ENCODE results near the gene YTHDC2.

DNA sequence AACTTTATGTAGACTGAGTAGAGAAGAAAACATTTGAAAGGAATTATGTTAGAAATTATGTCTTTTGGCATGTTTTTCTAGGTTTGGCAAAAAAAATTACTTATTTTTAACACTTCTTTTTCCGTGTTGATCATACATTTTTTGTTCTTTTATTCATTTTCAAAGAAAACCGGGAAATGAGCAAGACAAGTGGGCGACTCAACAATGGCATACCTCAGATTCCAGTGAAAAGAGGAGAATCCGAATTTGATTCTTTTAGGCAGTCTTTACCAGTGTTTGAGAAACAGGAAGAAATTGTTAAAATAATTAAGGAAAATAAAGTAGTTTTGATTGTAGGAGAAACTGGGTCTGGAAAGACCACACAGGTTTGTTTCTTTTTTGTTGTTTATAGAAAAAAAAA, 12.9 kb downstream of the YTHDC2 start:
- no peak for TF ChIP-seq EZH2 (IDR thresholded peaks at IDR 0.05; ENCODE audit: borderline replicate concordance, low read length)
- no peak for TF ChIP-seq CTCF (IDR thresholded peaks at IDR 0.05; ENCODE audit: low read length)

All from OCI-LY1 (cell line).